Small intestine (tissue), 7 donors: Measurements from ENCODE around the gene FAM241A. TPM values are rescaled to one million over a fixed set of nuclear protein-coding genes. Genes with fewer than 3 reads are reported as not detected.

Experiments
- DNase-seq, 2 donors: peaks; one replicate each; pipeline versions ENCODE4 v3.0.0 to v3.0.0-alpha.2; 2013
- FAIRE-seq: peaks from 2 replicates; lab custom pipeline; 2012; peaks lifted over from hg19 to GRCh38; lab: Jason Lieb, UNC
- H3K27ac ChIP-seq, 3 donors: one replicate each; pipeline ENCODE4 v1.5.1; 2013; ENCODE audit warnings: low read length in 2 of 3, mild to moderate bottlenecking in 2 of 3, control low read depth in 1 of 3, inconsistent platforms in 1 of 3, low read depth in 1 of 3, moderate library complexity in 1 of 3
- H3K27me3 ChIP-seq, 3 donors: one replicate each; pipeline ENCODE4 v1.6.1; 2013; ENCODE audit warnings: low read length in 3 of 3, inconsistent platforms in 1 of 3; ENCODE audit not compliant: control insufficient read depth in 3 of 3, insufficient read depth in 3 of 3
- H3K36me3 ChIP-seq, 3 donors: one replicate each; pipeline ENCODE4 v1.6.1; 2013; ENCODE audit warnings: low read length in 3 of 3, inconsistent platforms in 1 of 3, low read depth in 1 of 3, mild to moderate bottlenecking in 1 of 3, moderate library complexity in 1 of 3; ENCODE audit not compliant: control insufficient read depth in 3 of 3, insufficient read depth in 2 of 3
- H3K4me1 ChIP-seq, 3 donors: one replicate each; pipeline ENCODE4 v1.6.1; 2013; ENCODE audit warnings: low read length in 2 of 3, inconsistent platforms in 1 of 3, low read depth in 1 of 3, mild to moderate bottlenecking in 1 of 3, moderate library complexity in 1 of 3; ENCODE audit not compliant: control insufficient read depth in 3 of 3, insufficient read depth in 2 of 3
- H3K4me3 ChIP-seq, 3 donors: one replicate each; pipeline ENCODE4 v1.5.1; 2013; ENCODE audit warnings: low read length in 3 of 3, control low read depth in 1 of 3, inconsistent platforms in 1 of 3, low read depth in 1 of 3, mild to moderate bottlenecking in 1 of 3, moderate library complexity in 1 of 3
- H3K9me3 ChIP-seq, 2 donors: one replicate each; pipeline ENCODE4 v1.6.1; 2013; ENCODE audit warnings: low read depth in 1 of 2, low read length in 1 of 2; ENCODE audit not compliant: control insufficient read depth in 2 of 2, insufficient read depth in 1 of 2
- WGBS, 3 donors: extraction: QIAGEN DNeasy Blood & Tissue Kit; methylation state at CpG; one replicate each; pipeline ENCODE4 v1.1.7; 2013; 5-methylcytosine and 5-hydroxymethylcytosine counted together
- polyA plus RNA-seq, 4 donors: library from polyadenylated mRNA; stranded (reverse) in 3 of 4; unstranded in 1 of 4; fragments of 200-250 nt in 3 of 4; fragments of 120-200 nt in 1 of 4; gene quantifications; one replicate each; pipeline versions ENCODE4 v1.2.1 to v1.2.3, GENCODE V29; 2013
- donor health status: healthy with polysubstance abuse.
- donor health status: control.
- donor health status: control.
- donor health status: Bipolar disorder and iron deficiency.
- donor health status: healthy.

The FAM241A gene
- polyA plus RNA-seq, 4 donors = 0.45 to 1.9 (median 0.97) TPM

- 91 to 96% (median 95%) methylated on average over 7 of the region's 7 CpGs for WGBS, 3 donors
- H3K36me3 ChIP-seq = no peaks in the 10 kb centered on the region
- no peak overlapping the region for H3K27ac ChIP-seq
- H3K9me3 ChIP-seq = peaks cover 0 to 4% of the 10 kb centered on the region in 2 donors
- H3K4me1 ChIP-seq = no peaks in the 10 kb centered on the region
- H3K4me3 ChIP-seq = no peak overlapping the region
- H3K27me3 ChIP-seq = no peaks in the 10 kb centered on the region
- no peak for DNase-seq
- no peak for FAIRE-seq
These were observed 74.6 kb downstream of the FAM241A start for GRCh38 chr4:112219826-112220366.

- DNase-seq = no peak
These were observed 77.1 kb downstream of the FAM241A start for GRCh38 chr4:112222219-112222955.

DNA sequence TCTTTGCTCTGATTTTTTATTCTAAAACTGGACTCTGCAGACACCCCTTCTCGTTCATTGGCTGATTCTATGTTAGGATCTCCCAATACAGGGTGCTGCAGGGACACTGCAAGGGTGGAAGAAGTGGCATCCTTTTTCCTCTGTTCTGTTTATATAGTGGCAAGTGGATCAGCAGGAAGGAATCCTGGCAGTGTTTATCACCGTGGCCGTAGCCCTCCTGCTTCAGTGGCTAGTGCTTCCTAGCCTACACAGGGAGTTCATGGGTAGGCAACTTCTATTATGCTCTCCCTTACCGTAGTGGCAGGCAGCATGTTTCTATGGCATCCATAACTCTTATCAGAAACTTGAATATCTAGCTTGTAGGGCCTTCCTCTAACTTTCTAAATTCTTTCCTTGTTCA, 79.9 kb downstream of the FAM241A start:
- DNase-seq = no peak

More at GRCh38 chr4:112222219-112222955, 77.1 kb downstream of the FAM241A start:
- Histone ChIP-seq H3K9me3 (peaks cover 0 to 4% of the 10 kb centered on the region in 2 donors), H3K27ac (no peak overlapping the region), H3K36me3 (no peaks in the 10 kb centered on the region), H3K4me1 (no peaks in the 10 kb centered on the region), H3K4me3 (no peak overlapping the region), H3K27me3 (no peaks in the 10 kb centered on the region)
- 96 to 98% (median 97%) methylated on average over 41 to 43 of the region's 43 CpGs for WGBS, 3 donors
- FAIRE-seq = no peak

GRCh38 chr4:112230879-112231778, 85.9 kb downstream of the FAM241A start:
- Histone ChIP-seq H3K36me3 (no peaks in the 10 kb centered on the region), H3K4me3 (peak overlapping the region; percentile 68 to 98 (median 95)), H3K27me3 (no peaks in the 10 kb centered on the region), H3K9me3 (no peaks in the 10 kb centered on the region), H3K27ac (peak overlapping the region; percentile 97 to 100 (median 99)), H3K4me1 (no peaks in the 10 kb centered on the region)
- peak; percentile 99 to 100 for DNase-seq
- FAIRE-seq = peak; percentile 10
- 1% methylated on average over 42 to 52 of the region's 52 CpGs for WGBS, 3 donors

More for the DNA sequence above, 79.9 kb downstream of the FAM241A start:
- H3K9me3 ChIP-seq = peaks cover 0 to 4% of the 10 kb centered on the region in 2 donors
- FAIRE-seq = no peak
- no peak overlapping the region for H3K27ac ChIP-seq
- H3K27me3 ChIP-seq = no peaks in the 10 kb centered on the region
- H3K4me3 ChIP-seq = no peak overlapping the region
- H3K4me1 ChIP-seq = no peaks in the 10 kb centered on the region
- WGBS, 3 donors = 64 to 73% (median 68%) methylated on average over 4 of the region's 4 CpGs
- no peaks in the 10 kb centered on the region for H3K36me3 ChIP-seq

GRCh38 chr4:112231779-112232713, 86.8 kb downstream of the FAM241A start, which contains the start of gene AP1AR:
AP1AR (plus strand) TSS chr4:112231787; CDS start chr4:112232092, 305 bp downstream.
- peak within 1 kb of the TSS; percentile 97 to 100 (median 99) for H3K27ac ChIP-seq
- H3K27me3 ChIP-seq = no peaks in the 10 kb centered on the region
- FAIRE-seq (no peak), DNase-seq (peak; percentile 76 to 93)
- WGBS, 3 donors = 0% methylated on average over 41 to 70 of the region's 70 CpGs
- H3K9me3 ChIP-seq = no peaks in the 10 kb centered on the region
- H3K4me3 ChIP-seq = peak within 1 kb of the TSS; percentile 68 to 98 (median 95)
- no peaks in the 10 kb centered on the region for H3K4me1 ChIP-seq
- peaks cover 0 to 4% (median 0%) of the 10 kb centered on the region in 3 donors for H3K36me3 ChIP-seq

DNA sequence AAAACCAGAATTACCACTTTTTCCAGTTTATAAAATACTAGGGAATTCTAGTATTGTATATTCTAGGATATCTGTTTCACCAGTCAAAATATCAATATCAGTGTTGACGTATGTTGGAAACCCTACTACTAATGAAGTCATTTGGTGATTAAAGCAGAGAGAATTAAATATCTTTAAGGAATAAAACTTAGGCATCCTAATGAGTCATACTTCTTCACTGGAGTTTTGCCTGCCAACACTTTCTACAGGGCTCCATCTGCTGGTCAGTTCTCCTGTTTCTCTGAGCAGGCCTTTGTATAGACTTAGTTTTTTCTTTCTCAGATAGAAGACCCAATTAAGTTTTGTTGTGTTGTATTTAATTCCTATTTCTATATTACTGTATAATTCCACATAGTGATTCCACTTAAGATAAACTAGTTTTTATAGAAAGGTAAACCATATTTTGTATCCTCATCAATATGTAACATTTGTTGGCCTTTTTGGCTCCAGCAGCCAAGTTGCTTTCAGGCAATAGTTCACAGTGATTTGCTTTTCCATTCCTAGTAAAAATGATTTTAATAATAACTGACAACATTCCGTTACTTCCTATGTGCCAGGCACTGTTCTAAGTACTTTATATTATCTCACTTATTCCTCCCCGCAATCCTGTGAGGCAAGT, 89.8 kb downstream of the FAM241A start:
- Histone ChIP-seq H3K4me3 (no peak overlapping the region), H3K9me3 (no peaks in the 10 kb centered on the region), H3K27ac (no peak overlapping the region), H3K4me1 (no peaks in the 10 kb centered on the region), H3K36me3 (peaks cover 0 to 4% (median 2%) of the 10 kb centered on the region in 3 donors), H3K27me3 (no peaks in the 10 kb centered on the region)
- peak; percentile 88 for FAIRE-seq
- peak; percentile 82 to 86 for DNase-seq
- 45 to 59% (median 51%) methylated on average over 3 of the region's 3 CpGs for WGBS, 3 donors

DNA sequence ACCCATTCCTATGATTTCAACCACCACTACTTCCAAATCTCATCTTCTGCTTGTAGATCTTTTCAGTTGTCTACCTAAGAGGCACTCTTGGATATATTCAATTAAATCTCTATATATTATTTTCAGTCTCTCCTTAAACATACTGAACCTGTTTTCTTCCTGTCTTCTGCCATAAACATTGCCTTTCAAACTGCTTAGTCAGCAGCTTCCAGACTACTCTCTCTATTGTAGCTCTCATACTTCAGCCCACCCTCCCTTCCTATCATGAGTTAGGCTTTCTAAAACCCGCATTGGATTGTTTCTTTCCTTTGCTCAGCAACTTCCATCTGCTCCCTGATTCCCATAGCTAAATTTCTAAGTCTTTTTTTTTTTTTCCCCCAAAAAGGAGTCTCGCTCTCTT, 90.8 kb downstream of the FAM241A start:
- peaks cover 0 to 4% (median 2%) of the 10 kb centered on the region in 3 donors for H3K36me3 ChIP-seq
- H3K4me1 ChIP-seq = no peaks in the 10 kb centered on the region
- no peak overlapping the region for H3K27ac ChIP-seq
- no peaks in the 10 kb centered on the region for H3K27me3 ChIP-seq
- no peaks in the 10 kb centered on the region for H3K9me3 ChIP-seq
- DNase-seq = no peak
- no peak for FAIRE-seq
- H3K4me3 ChIP-seq = no peak overlapping the region
- 93 to 98% (median 93%) methylated on average over 2 of the region's 2 CpGs for WGBS, 3 donors
